H1 (cell line): Measurements from ENCODE around the gene PIGL. TPM values are rescaled to one million over a fixed set of nuclear protein-coding genes. Genes with fewer than 3 reads are reported as not detected.

ENCODE experiments used
- CTCF ChIA-PET: fragments of 300-600 bp; sonication (Branson Sonifier 250); formaldehyde crosslinking; loops from one replicate; lab custom pipeline; 2021; ENCODE audit not compliant: partially characterized antibody; lab: Charles Lee
- POLR2A ChIA-PET: fragments of 300-600 bp; sonication (Branson Sonifier 250); formaldehyde crosslinking; loops from one replicate; lab custom pipeline; 2021; ENCODE audit warnings: inconsistent platforms; ENCODE audit not compliant: partially characterized antibody; lab: Charles Lee
- DNase-seq, 2 experiments: peaks; one replicate each; pipeline versions ENCODE4 v3.0.0 to v3.0.0-alpha.2; 2010 to 2022; ENCODE audit warnings: low spot score in 2 of 2, low read depth in 1 of 2, mixed read lengths in 1 of 2
- FAIRE-seq: peaks from 2 replicates; lab custom pipeline; 2011; peaks lifted over from hg19 to GRCh38; lab: Jason Lieb, UNC
- H2AFZ ChIP-seq: 2 replicates; pipeline ENCODE4 v1.8.1; 2012; ENCODE audit warnings: low read length, inconsistent platforms
- H2AK5ac ChIP-seq: 2 replicates; pipeline ENCODE4 v1.6.1; 2013; ENCODE audit warnings: low read depth, low read length
- H2BK120ac ChIP-seq: replicated peaks from 2 replicates; pipeline ENCODE3; 2013; ENCODE audit warnings: low read depth, low read length, inconsistent platforms
- H2BK12ac ChIP-seq: 2 replicates; pipeline ENCODE4 v1.6.1; 2013; ENCODE audit warnings: low read depth, low read length
- H2BK15ac ChIP-seq: 2 replicates; pipeline ENCODE4 v1.6.1; 2013; ENCODE audit warnings: low read length
- H2BK20ac ChIP-seq: 2 replicates; pipeline ENCODE4 v1.6.1; 2013; ENCODE audit warnings: low read length
- H2BK5ac ChIP-seq: 2 replicates; pipeline ENCODE4 v1.6.1; 2013; ENCODE audit warnings: low read depth, low read length
- H3K14ac ChIP-seq: 2 replicates; pipeline ENCODE4 v1.6.1; 2013; ENCODE audit warnings: inconsistent platforms; ENCODE audit not compliant: insufficient read length
- H3K18ac ChIP-seq: 2 replicates; pipeline ENCODE4 v1.6.1; 2013; ENCODE audit warnings: low read length; ENCODE audit errors: extremely low read depth
- H3K23ac ChIP-seq: 2 replicates; pipeline ENCODE4 v1.6.1; 2013; ENCODE audit warnings: inconsistent platforms; ENCODE audit not compliant: insufficient read length
- H3K23me2 ChIP-seq: 2 replicates; pipeline ENCODE4 v1.6.1; 2013; ENCODE audit warnings: low read depth, low read length
- H3K27ac ChIP-seq: 2 replicates; pipeline ENCODE4 v1.6.1; 2011; ENCODE audit warnings: low read depth, low read length, inconsistent platforms
- H3K27me3 ChIP-seq, 4 experiments: replicated peaks in 1 of 4; 1 replicate in 1 of 4; 2 replicates in 3 of 4; pipeline versions ENCODE4 v1.6.1 to v1.8.1; 2011 to 2013; ENCODE audit warnings: low read length in 3 of 4, mild to moderate bottlenecking in 3 of 4, inconsistent platforms in 2 of 4, mixed read lengths in 2 of 4, moderate library complexity in 1 of 4; ENCODE audit not compliant: control insufficient read depth in 3 of 4, insufficient read depth in 3 of 4; ENCODE audit errors: extremely low read depth in 1 of 4
- H3K36me3 ChIP-seq, 4 experiments: 2 replicates each; pipeline versions ENCODE4 v1.6.1 to v1.8.1; 2011 to 2013; ENCODE audit warnings: mild to moderate bottlenecking in 4 of 4, low read length in 3 of 4, moderate library complexity in 2 of 4, control low read depth in 1 of 4, inconsistent platforms in 1 of 4; ENCODE audit not compliant: insufficient read depth in 4 of 4, control insufficient read depth in 2 of 4
- H3K4ac ChIP-seq: replicated peaks from 2 replicates; pipeline ENCODE3; 2013; ENCODE audit warnings: low read length, low read depth, mixed read lengths, inconsistent platforms; ENCODE audit not compliant: insufficient read length
- H3K4me1 ChIP-seq, 4 experiments: replicated peaks in 1 of 4; 1 replicate in 1 of 4; 2 replicates in 3 of 4; pipeline versions ENCODE4 v1.6.1 to v1.8.1; 2011 to 2013; ENCODE audit warnings: low read length in 3 of 4, inconsistent platforms in 2 of 4, mixed read lengths in 1 of 4; ENCODE audit not compliant: insufficient read depth in 4 of 4, control insufficient read depth in 3 of 4
- H3K4me2 ChIP-seq, 2 experiments: 2 replicates each; pipeline versions ENCODE4 v1.6.1 to v1.8.1; 2011 to 2013; ENCODE audit warnings: low read depth in 2 of 2, low read length in 2 of 2, control low read depth in 1 of 2, inconsistent platforms in 1 of 2, mild to moderate bottlenecking in 1 of 2; ENCODE audit not compliant: insufficient read depth in 1 of 2
- H3K4me3 ChIP-seq, 4 experiments: fragments of 200-600, 300-600 bp in 1 of 4; sonication (generic), shearing (Covaris generic), sonication (Bioruptor Twin) in 1 of 4; 2 replicates each; pipeline versions ENCODE4 v1.5.1 to v1.8.1; 2011 to 2016; ENCODE audit warnings: low read length in 4 of 4, low read depth in 3 of 4, control low read depth in 2 of 4, inconsistent platforms in 2 of 4, mild to moderate bottlenecking in 2 of 4, mixed read lengths in 1 of 4, moderate library complexity in 1 of 4; ENCODE audit not compliant: insufficient read depth in 2 of 4; ENCODE audit errors: extremely low read depth in 1 of 4
- H3K56ac ChIP-seq: replicated peaks from 2 replicates; pipeline ENCODE3; 2013; ENCODE audit warnings: low read depth, mild to moderate bottlenecking, mixed read lengths, low read length, inconsistent platforms; ENCODE audit not compliant: insufficient read length
- H3K79me1 ChIP-seq: 2 replicates; pipeline ENCODE4 v1.6.1; 2013; ENCODE audit warnings: low read depth, low read length, control low read depth
- H3K79me2 ChIP-seq, 2 experiments: 2 replicates each; pipeline versions ENCODE4 v1.6.1 to v1.8.1; 2012 to 2013; ENCODE audit warnings: low read length in 2 of 2, mild to moderate bottlenecking in 2 of 2, inconsistent platforms in 1 of 2; ENCODE audit not compliant: insufficient read depth in 2 of 2, control insufficient read depth in 1 of 2
- H3K9ac ChIP-seq, 4 experiments: replicated peaks in 1 of 4; 1 replicate in 1 of 4; 2 replicates in 3 of 4; pipeline versions ENCODE4 v1.6.1 to v1.8.1; 2011 to 2013; ENCODE audit warnings: low read depth in 3 of 4, low read length in 3 of 4, control low read depth in 2 of 4, mild to moderate bottlenecking in 2 of 4, moderate library complexity in 2 of 4, inconsistent platforms in 1 of 4; ENCODE audit errors: extremely low read depth in 1 of 4
- H3K9me3 ChIP-seq, 2 experiments: 2 replicates each; pipeline versions ENCODE4 v1.6.1 to v1.8.1; 2012 to 2013; ENCODE audit warnings: mild to moderate bottlenecking in 2 of 2, moderate library complexity in 2 of 2, control low read depth in 1 of 2, inconsistent platforms in 1 of 2, low read depth in 1 of 2, low read length in 1 of 2, mixed read lengths in 1 of 2; ENCODE audit not compliant: insufficient read depth in 2 of 2
- H4K20me1 ChIP-seq, 2 experiments: replicated peaks in 1 of 2; 2 replicates each; pipeline versions ENCODE3 to v1.8.1; 2011 to 2013; ENCODE audit warnings: inconsistent platforms in 2 of 2, low read length in 2 of 2, mild to moderate bottlenecking in 1 of 2; ENCODE audit not compliant: insufficient read depth in 2 of 2, control insufficient read depth in 1 of 2
- H4K5ac ChIP-seq: 2 replicates; pipeline ENCODE4 v1.6.1; 2013; ENCODE audit warnings: low read length, low read depth, mixed read lengths, inconsistent platforms; ENCODE audit not compliant: insufficient read length
- H4K8ac ChIP-seq: 2 replicates; pipeline ENCODE4 v1.8.0; 2013; ENCODE audit warnings: mild to moderate bottlenecking, moderate library complexity, low read length, inconsistent platforms; ENCODE audit not compliant: insufficient read depth; ENCODE audit errors: extremely low read depth
- H4K91ac ChIP-seq: replicated peaks from 2 replicates; pipeline ENCODE3; 2013; ENCODE audit warnings: low read length, mixed read lengths, inconsistent platforms; ENCODE audit not compliant: insufficient read length
- CBX5 ChIP-seq: fragments of 300-800, 300-1000 bp; sonication (generic); IDR thresholded peaks from 2 replicates; pipeline ENCODE4 v1.7.1; 2016; ENCODE audit warnings: antibody characterized with exemption, low read length, low read depth
- CBX8 ChIP-seq: fragments of 300-800, 300-1000 bp; sonication (generic); IDR thresholded peaks from 2 replicates; pipeline ENCODE4 v1.7.1; 2016; ENCODE audit warnings: low read depth, low read length, borderline replicate concordance
- CEBPB ChIP-seq: IDR thresholded peaks from 2 replicates; pipeline ENCODE4 v1.6.1; 2012; ENCODE audit warnings: low read depth, low read length
- FOSL1 ChIP-seq: IDR thresholded peaks from 2 replicates; pipeline ENCODE4 v1.6.1; 2011; ENCODE audit warnings: mild to moderate bottlenecking, low read depth, low read length, moderate library complexity; ENCODE audit not compliant: insufficient read depth
- MAFK ChIP-seq: IDR thresholded peaks from 2 replicates; pipeline ENCODE4 v1.6.1; 2012; ENCODE audit warnings: low read depth, mild to moderate bottlenecking, improper control_type of control experiment, low read length
- POLR2AphosphoS5 ChIP-seq: IDR thresholded peaks from 2 replicates; pipeline ENCODE4 v1.6.1; 2011; ENCODE audit warnings: low read depth, low read length
- RXRA ChIP-seq: IDR thresholded peaks from 2 replicates; pipeline ENCODE4 v1.6.1; 2011; ENCODE audit warnings: low read depth, mild to moderate bottlenecking, low read length, moderate library complexity; ENCODE audit not compliant: insufficient read depth
- USF2 ChIP-seq: IDR thresholded peaks from 2 replicates; pipeline ENCODE4 v1.6.1; 2011; ENCODE audit warnings: low read length, improper control_type of control experiment
- ZNF274 ChIP-seq: IDR thresholded peaks from 2 replicates; pipeline ENCODE4 v1.7.0; 2012; ENCODE audit warnings: low read length, borderline replicate concordance; ENCODE audit errors: extremely low read depth
- WGBS, 2 experiments: shearing (Covaris generic) in 1 of 2; methylation state at CpG; one replicate each; pipeline versions ENCODE4 v1.1.6 to v1.1.7; 2013 to 2015; ENCODE audit warnings: low lambda C conversion rate in 2 of 2, mixed read lengths in 2 of 2, inconsistent platforms in 1 of 2, low coverage in 1 of 2, missing lambda C conversion rate in 1 of 2; ENCODE audit not compliant: insufficient replicate concordance in 2 of 2, insufficient coverage in 1 of 2, insufficient read length in 1 of 2; ENCODE audit errors: extremely low coverage in 1 of 2, missing lambda C conversion rate in 1 of 2; 5-methylcytosine and 5-hydroxymethylcytosine counted together
- polyA plus RNA-seq, 7 experiments: library from polyadenylated mRNA; depleted of rRNA in 3 of 7; stranded (reverse) in 5 of 7; unstranded in 2 of 7; fragments of >200 nt in 5 of 7; fragments of 200-250 nt in 2 of 7; gene quantifications; 1 replicate in 5 of 7; 2 replicates in 1 of 7; 4 replicates in 1 of 7; pipeline versions ENCODE4 v1.2.1 to v1.2.3, GENCODE V29; 2011 to 2013; ENCODE audit warnings: missing spikeins in 2 of 7, mixed read lengths in 2 of 7
- total RNA-seq: library from RNA; stranded (reverse); fragmentation: NEBNext Ultra II Directional; extraction: Animal tissue kit (Norgen Biotek cat#: 25700); gene quantifications from 2 replicates; pipeline ENCODE4 v1.2.1, GENCODE V29; 2021

PIGL gene
- total and polyA plus RNA-seq, 2 of the 8 experiments (the other 6 are each of a cell fraction or from before 2014, with no cell fraction given): 28.4 to 30.8 TPM

- Histone ChIP-seq H2BK12ac (no peak overlapping the region), H2AK5ac (no peak overlapping the region), H3K4ac (no peak overlapping the region), H2BK120ac (no peak overlapping the region), H3K23ac (no peak overlapping the region), H4K8ac (no peak overlapping the region), H3K36me3 (peaks cover 0 to 14% (median 3%) of the 10 kb centered on the region in 4 experiments; a peak in 4 of 8 replicates), H3K4me3 (no peak overlapping the region), H3K79me2 (peaks cover 0 to 43% of the 10 kb centered on the region in 2 experiments; a peak in 2 of 4 replicates), H3K56ac (no peak overlapping the region), H3K27ac (no peak overlapping the region), H3K18ac (no peak overlapping the region), H4K91ac (no peak overlapping the region), H2AFZ (no peak overlapping the region), H4K5ac (no peak overlapping the region)
- POLR2A ChIA-PET: interaction anchor here (0.6 to 2.1 kb wide), 3 partner anchors 25 to 123 kb away, joined by 4 to 7 read pairs (median 5); partner anchors contain the start of genes NCOR1 and PIGL
- no peak for DNase-seq
- TF ChIP-seq MAFK (no peak), CEBPB (no peak), ZNF274 (no peak), CBX5 (no peak), FOSL1 (no peak), RXRA (no peak), CBX8 (no peak), POLR2AphosphoS5 (no peak), USF2 (no peak)
- TF ChIP-seq, all 59 proteins: peak for 0
- H3K14ac ChIP-seq: no peak overlapping the region
- H3K4me2 ChIP-seq: no peak overlapping the region
- WGBS, 2 experiments: 95% methylated on average over 3 of the region's 3 CpGs; no CpG with 5 or more reads in 1 of the 2 experiments
- H3K23me2 ChIP-seq: no peaks in the 10 kb centered on the region
- H2BK15ac ChIP-seq: no peak overlapping the region
- FAIRE-seq: no peak
- no peak overlapping the region for H2BK20ac ChIP-seq
- H3K27me3 ChIP-seq: no peaks in the 10 kb centered on the region
- no peak overlapping the region for H3K9ac ChIP-seq
- no peaks in the 10 kb centered on the region for H4K20me1 ChIP-seq
- no peaks in the 10 kb centered on the region for H3K4me1 ChIP-seq
- H3K79me1 ChIP-seq: peaks cover 2% of the 10 kb centered on the region
- CTCF ChIA-PET: interaction anchor here (0.6 to 1.0 kb wide), 5 partner anchors 9 to 96 kb away, joined by 3 to 6 read pairs (median 5); no protein-coding TSS in a partner anchor
- H3K9me3 ChIP-seq: no peaks in the 10 kb centered on the region
- H2BK5ac ChIP-seq: no peak overlapping the region
Measured at GRCh38 chr17:16189791-16190348, 27.1 kb upstream of the PIGL start.
